NCI-H345 treated with DMSO at 0.1 percent for 48 hours (cell line): ENCODE results near the gene DCX.

Source experiments
- DNase-seq: peaks from one replicate; lab custom pipeline; 2025; ENCODE audit not compliant: unreplicated experiment; lab: John Stamatoyannopoulos, UW

DCX gene

GRCh38 chrX:111411983-111412382 is at the start of gene DCX:
Gene DCX (minus strand): TSS chrX:111412192. CDS start chrX:111410398, 1,794 bp downstream.
- DNase-seq: no peak

DNA sequence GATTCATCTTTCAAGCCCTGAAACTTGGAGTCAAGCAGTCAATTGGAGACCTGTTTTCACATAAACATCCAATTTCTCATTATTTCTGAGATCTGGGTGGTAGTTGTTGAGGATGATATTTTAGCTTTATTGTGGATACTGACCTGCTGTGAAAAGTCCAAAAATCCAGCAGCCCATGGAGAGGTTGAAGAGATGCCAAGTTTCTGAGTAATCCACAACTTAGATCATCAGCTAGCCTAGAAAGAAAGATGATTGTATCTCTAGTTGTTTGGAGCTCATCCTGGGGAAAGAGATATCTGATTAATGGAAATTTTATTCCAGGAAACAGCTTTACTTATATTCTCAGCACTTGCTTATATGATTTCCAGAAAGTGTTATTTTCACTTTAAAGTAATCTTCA is 48.6 kb upstream of the DCX start:
- no peak for DNase-seq

- DNase-seq: peak; percentile 9
Measured at GRCh38 chrX:111447298-111447697, 35.3 kb upstream of the DCX start.

GRCh38 chrX:111445485-111445884 is 33.5 kb upstream of the DCX start:
- peak; percentile 39 for DNase-seq

- no peak for DNase-seq
Measured at GRCh38 chrX:111444881-111445280, 32.9 kb upstream of the DCX start.

- DNase-seq: no peak
Measured at GRCh38 chrX:111443946-111444345, 32.0 kb upstream of the DCX start.

DNA sequence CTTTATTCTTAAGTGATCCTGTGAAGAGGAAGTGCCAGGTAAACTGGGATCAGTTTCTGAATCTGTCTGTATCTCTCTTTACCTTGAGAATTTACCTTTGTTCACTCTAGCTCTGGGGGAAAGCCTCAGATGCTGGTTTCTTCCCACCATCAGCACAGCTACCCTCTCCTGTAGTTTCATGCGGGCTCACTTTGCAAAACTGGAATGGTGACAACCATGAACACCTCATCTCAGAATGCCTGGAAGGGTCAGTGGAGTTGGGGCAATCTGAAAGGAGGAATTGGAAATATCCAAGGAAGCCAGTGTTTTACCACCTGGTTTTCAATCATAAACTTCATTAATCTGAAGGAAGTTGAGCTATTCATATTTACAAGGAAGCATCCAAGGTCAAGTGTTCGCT is 30.8 kb upstream of the DCX start:
- DNase-seq: no peak

GRCh38 chrX:111435469-111435868 is 23.5 kb upstream of the DCX start:
- no peak for DNase-seq

DNA sequence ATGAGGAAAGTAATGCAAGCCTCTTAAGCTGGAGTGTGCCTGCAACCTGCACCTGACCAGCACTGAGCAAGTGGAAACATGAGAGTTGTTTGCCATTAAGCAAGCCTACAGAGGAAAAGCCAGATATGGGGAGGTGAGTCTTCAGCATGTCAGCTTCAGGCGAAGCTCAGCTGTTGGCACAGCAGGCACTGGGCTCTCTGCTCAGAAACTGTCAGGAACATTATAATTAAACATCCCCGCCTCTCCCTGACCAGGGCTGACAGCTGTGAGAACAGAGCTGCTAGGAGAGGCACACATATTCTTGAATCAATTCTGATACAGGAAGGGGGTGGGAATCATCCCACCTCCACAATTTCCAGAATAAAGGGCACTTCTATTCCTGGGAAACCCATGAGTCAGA is 19.0 kb upstream of the DCX start:
- DNase-seq: peak; percentile 42

DNA sequence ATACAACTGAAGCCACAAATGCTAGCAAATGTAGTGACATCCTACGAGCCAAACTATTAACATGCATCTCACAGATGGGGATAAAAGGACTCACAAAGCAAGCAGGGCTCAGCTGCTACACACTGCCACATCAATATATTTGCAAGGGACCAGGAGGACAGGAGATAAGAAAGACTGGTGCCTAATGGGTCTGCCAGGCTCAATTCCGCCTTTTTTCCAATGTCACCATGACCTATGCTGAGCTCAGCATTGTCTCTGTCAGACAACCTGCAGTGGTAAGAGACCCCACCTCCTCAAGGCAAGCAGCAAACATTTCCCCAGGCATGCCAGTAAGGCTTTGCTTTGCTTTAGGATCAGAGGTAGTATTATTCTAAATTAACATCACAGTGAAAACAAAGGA is 435 bp downstream of the DCX start:
- DNase-seq: no peak

GRCh38 chrX:111410590-111411078 is 1.4 kb downstream of the DCX start:
- DNase-seq: no peak

DNA sequence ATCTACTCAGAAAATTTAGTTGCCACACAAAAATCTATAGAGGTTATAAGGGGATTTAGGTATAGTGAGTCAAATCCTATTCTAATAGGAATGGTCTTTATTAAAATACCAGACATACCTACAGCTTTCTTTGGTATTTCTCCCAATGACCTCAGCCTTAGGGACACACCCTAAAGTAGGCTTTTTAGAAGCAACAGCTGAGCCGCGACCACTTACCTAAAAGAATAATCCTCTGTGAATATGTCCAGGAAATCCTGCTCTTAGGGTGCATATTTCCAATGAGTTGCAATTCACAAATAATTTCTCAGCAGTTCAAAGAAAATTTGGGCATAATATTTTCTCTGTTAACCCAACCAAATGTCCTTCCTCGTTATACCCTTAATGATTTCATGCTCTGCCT is 2.7 kb downstream of the DCX start:
- no peak for DNase-seq

DNA sequence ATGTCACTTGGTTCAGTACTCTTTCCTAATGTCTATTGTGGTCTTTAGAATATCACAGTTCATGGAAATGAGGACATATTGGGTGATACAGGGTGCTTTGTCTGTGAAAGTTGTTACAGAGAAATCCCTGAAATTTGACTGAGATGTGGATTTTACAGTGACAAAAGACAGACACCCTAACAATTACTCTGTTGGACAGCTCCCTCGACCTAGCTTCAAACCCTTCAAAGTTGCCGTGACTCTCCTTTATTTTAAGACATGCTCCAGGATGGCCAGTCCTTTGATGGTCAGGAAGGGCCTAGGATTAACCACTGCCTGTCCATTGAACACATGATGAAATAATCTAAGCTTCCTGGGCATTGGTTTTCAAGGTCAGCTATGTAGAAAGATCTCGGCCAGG is 4.0 kb downstream of the DCX start:
- no peak for DNase-seq

DNA sequence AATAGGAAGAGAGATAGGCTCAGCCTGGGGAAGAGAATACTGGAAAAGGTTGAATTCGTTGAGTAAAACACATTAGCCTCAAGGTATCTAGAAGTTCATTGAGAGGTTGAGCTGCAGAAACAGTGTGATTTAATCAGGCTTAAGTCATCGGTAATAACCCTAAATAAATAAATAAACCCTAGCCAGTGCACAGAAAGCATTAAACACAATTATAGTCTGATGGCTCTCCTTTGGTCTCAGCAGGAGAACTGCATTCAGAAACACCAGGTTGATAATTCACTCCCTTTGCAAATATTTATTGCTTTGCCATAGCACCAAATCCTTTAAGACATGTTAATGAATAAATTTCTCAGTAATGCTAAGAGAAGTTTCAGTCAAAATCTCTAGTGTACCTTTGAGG is 9.6 kb downstream of the DCX start:
- DNase-seq: no peak

DNA sequence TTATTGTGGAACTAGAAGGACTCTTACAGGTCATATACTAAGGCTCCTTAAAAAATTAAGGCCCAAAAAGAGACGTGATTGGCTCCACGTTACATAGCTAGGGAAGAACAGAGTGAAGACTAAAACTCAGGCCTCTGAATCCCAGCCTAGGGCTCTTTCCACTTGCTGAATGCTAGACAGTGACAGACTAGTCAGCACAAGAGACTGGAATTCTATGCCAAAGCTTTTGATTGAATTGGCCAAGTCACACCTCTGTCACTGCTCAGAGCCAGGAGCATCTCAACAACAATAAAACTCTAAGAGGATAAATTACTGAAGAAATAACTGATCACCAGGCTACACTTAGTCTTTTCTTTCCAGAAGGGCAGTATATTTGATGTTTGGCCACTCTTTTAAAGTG is 16.8 kb downstream of the DCX start:
- no peak for DNase-seq

DNA sequence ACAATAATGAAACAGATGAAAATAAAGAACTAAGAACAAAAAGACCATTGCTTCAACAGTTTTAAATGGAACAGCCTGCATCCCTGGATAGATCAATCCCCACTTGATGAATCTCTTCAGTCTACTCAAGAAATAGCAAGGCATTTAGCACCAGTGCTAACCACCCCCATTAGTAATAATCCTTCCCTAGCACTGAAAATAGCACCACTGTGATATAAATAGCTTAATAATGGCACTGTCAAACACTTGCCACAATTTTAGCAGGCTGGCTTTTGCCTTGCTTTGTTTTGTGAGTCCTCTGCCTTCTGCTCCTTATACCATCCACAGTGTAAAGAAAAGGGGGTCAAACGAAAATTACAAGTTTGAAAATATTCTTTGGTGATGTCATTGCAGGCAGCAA is 17.4 kb downstream of the DCX start:
- DNase-seq: no peak

DNA sequence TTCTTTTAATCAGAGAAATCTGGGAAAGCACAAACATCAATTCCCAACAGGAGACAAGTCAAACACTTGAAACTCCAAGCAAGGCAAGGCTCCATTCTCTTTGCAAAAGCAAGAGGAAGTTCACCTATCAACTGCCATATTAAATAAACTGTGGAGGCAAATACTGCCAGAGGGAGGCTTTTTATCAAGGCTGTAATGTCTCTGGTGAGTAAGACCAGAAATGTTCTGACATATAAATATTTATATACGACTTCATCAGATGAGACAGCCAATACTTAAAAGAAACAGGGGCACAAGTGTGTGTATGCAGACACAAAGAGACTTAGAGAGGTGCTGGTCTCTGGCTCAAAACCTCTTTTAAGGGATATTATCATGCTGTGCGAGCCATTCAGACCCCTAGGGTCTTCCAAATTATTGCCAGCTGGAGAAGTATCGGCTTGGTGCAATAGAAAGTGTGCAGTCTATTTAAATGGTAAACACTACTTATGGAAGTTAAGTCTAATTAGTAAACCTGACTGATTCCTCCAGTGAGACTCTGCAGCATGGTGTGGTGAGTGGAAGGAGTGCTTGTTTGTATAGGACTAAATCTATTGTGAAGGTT is 24.4 kb downstream of the DCX start:
- DNase-seq: peak; percentile 75

- no peak for DNase-seq
Measured at GRCh38 chrX:111386615-111387233, 25.3 kb downstream of the DCX start.

DNA sequence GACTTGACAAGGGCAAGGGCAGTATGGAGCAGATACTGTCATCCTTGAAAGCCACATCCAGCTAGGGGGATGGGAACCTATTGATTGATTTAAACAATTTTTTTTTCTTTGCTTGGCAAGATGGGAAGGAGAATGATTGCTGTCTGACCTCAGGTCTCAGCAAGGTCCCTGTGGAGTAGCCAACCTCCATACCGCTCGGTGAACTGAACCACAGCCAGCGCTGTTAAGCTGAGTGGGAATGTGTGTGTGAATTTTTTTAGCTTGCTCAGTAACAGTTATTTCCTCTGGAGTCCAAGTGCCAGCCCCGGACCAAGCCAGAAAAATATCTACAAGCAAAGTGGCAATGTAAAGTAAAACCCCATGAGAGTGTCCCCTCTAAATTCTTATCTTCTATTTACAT is 25.9 kb downstream of the DCX start:
- no peak for DNase-seq

- DNase-seq: no peak
Measured at GRCh38 chrX:111382277-111382676, 29.7 kb downstream of the DCX start.

GRCh38 chrX:111376897-111377578 is 35.0 kb downstream of the DCX start:
- DNase-seq: peak; percentile 48

DNA sequence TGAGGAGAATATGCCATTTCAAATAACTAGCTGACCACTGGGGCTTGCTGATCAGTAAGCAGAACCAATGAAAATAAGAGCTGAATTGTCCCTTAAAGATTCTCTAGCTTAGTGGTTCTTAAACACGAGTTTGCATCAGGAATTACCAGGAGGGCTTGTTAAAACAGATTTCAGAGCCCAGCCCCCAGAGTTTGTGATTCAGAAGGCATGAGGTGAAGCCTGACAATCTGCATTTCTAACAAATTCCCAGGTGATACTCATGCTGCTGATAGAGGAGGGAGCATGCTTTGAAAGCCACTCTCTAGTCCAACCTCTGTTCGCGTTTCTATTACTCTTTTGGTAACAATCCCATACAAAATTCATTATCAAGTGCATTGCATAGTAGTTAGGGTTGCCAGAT is 35.5 kb downstream of the DCX start:
- DNase-seq: no peak
